PC-3 (cell line): ENCODE results near the gene ACSL4.

Experiments used
- EZH2 ChIP-seq: fragments of 300-600 bp; sonication (generic); IDR thresholded peaks from one replicate; pipeline ENCODE4 v1.6.1; 2017; ENCODE audit warnings: antibody characterized with exemption, mild to moderate bottlenecking, low read length; ENCODE audit not compliant: unreplicated experiment
- EZH2phosphoT487 ChIP-seq: fragments of 300-600 bp; sonication (generic); IDR thresholded peaks from 2 replicates; pipeline ENCODE4 v1.6.1; 2018; ENCODE audit warnings: mild to moderate bottlenecking, antibody characterized with exemption, low read length, borderline replicate concordance
- TF ChIP-seq, protein P1 (sequence below): fragments of 300-600 bp; sonication (generic); conservative IDR thresholded peaks from 2 replicates; pipeline ENCODE4 v1.5.1; 2017; ENCODE audit warnings: antibody characterized with exemption, low read depth, mild to moderate bottlenecking, low read length

GRCh38 chrX:109716431-109717028 lies 16.5 kb downstream of the ACSL4 start:
- no peak for TF ChIP-seq EZH2
- TF ChIP-seq, protein P1, sequence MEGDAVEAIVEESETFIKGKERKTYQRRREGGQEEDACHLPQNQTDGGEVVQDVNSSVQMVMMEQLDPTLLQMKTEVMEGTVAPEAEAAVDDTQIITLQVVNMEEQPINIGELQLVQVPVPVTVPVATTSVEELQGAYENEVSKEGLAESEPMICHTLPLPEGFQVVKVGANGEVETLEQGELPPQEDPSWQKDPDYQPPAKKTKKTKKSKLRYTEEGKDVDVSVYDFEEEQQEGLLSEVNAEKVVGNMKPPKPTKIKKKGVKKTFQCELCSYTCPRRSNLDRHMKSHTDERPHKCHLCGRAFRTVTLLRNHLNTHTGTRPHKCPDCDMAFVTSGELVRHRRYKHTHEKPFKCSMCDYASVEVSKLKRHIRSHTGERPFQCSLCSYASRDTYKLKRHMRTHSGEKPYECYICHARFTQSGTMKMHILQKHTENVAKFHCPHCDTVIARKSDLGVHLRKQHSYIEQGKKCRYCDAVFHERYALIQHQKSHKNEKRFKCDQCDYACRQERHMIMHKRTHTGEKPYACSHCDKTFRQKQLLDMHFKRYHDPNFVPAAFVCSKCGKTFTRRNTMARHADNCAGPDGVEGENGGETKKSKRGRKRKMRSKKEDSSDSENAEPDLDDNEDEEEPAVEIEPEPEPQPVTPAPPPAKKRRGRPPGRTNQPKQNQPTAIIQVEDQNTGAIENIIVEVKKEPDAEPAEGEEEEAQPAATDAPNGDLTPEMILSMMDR: no peak
- no peak for TF ChIP-seq EZH2phosphoT487
